ENCODE measurements around the gene MRI1. TPM values are rescaled to one million over a fixed set of nuclear protein-coding genes. Genes with fewer than 3 reads are reported as not detected.
"Not testable (repeated sequence)": the region's sequence is repeated elsewhere in the genome, so short reads cannot be mapped to it uniquely, and the experiment has no call there.

Gene MRI1
- total RNA-seq, 6 donors from 2014 or later, result 29.4 to 155 (median 42.3) TPM

DNA sequence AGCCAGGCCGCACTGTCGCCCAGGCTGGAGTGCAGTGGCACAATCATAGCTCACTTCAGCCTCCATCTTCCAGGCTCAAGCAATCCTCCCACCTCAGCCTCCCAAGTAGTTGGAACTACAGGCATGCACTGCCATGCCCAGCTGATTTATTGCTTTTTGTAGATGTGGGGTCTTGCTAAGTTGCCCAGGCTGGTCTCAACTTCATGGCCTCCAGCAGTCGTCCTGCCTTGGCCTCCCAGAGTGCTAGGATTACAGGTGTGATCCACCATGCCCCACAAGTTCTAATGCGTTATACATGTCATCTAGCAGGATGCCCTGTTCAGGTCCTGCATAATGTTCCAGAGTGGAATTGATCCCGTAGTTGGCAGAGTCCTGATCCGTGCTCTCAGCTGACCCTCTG, 14.5 kb downstream of the MRI1 start:
- H3K27ac ChIP-seq, result no peak overlapping the region
- no peak for ATAC-seq (ENCODE audit: low FRiP score in 2 of 2)
- H3K4me1 ChIP-seq, result peaks cover 25 to 48% (median 28%) of the 10 kb centered on the region in 4 donors
- peaks cover 6 to 38% (median 21%) of the 10 kb centered on the region in 4 donors for H3K36me3 ChIP-seq
- no peak for DNase-seq
- H3K9me3 ChIP-seq, result no peaks in the 10 kb centered on the region
- no peak overlapping the region for H3K4me3 ChIP-seq
- no peaks in the 10 kb centered on the region for H3K27me3 ChIP-seq
- 94 to 100% methylated on average over 6 of the region's 6 CpGs for WGBS, 2 donors
- no peak for TF ChIP-seq EP300 (IDR thresholded peaks at IDR 0.05)
- no peak for TF ChIP-seq POLR2AphosphoS5 (IDR thresholded peaks at IDR 0.05)
- TF ChIP-seq, protein P1, sequence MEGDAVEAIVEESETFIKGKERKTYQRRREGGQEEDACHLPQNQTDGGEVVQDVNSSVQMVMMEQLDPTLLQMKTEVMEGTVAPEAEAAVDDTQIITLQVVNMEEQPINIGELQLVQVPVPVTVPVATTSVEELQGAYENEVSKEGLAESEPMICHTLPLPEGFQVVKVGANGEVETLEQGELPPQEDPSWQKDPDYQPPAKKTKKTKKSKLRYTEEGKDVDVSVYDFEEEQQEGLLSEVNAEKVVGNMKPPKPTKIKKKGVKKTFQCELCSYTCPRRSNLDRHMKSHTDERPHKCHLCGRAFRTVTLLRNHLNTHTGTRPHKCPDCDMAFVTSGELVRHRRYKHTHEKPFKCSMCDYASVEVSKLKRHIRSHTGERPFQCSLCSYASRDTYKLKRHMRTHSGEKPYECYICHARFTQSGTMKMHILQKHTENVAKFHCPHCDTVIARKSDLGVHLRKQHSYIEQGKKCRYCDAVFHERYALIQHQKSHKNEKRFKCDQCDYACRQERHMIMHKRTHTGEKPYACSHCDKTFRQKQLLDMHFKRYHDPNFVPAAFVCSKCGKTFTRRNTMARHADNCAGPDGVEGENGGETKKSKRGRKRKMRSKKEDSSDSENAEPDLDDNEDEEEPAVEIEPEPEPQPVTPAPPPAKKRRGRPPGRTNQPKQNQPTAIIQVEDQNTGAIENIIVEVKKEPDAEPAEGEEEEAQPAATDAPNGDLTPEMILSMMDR (IDR thresholded peaks at IDR 0.05), result no peak
- TF ChIP-seq POLR2A (IDR thresholded peaks at IDR 0.05), result no peak

DNA sequence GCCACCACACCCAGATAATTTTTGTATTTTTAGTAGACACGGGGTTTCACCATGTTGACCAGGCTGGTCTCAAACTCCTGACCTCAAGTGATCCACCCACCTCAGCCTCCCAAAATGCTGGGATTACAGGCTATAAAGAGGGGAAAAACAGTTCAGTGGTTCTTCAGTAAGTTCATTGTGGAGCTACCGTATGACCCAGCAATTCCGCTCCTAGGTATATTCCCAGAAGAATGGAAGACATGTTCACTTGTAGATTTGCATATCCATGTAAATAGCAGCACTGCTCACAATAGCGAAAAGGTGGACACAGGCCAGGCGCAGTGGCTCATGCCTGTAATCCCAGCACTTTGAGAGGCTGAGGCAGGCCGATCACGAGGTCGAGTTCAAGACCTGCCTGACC, 15.5 kb downstream of the MRI1 start:
- 96 to 98% methylated on average over 8 of the region's 8 CpGs for WGBS, 2 donors
- DNase-seq; H3K4me3 ChIP-seq; H3K27me3 ChIP-seq; ATAC-seq (ENCODE audit: low FRiP score in 2 of 2); H3K9me3 ChIP-seq: not testable (repeated sequence)
- Histone ChIP-seq H3K27ac (peak overlapping the region in 1 of 4 donors; percentile 11), H3K4me1 (peaks cover 26 to 50% (median 31%) of the 10 kb centered on the region in 4 donors), H3K36me3 (peaks cover 6 to 38% (median 21%) of the 10 kb centered on the region in 4 donors)

DNA sequence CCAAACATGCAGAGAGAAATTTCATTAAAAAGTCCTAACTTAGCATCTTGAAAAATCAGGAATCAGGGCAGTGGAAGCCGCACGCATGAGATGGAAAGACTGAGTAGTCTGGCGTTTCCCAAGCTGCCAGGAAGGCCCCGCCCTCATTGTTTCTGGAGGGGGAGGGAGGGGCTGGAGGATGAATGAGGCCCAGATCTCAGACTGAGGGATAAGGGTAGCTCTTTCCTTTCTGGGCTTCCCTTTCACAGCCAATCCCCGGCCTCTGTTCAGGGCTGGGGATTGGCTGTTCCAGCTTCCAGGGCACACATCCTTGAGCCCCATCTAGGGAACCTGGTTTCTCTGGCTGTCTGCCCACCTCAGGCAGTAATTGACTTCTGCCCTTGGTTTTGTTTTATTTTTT, 17.2 kb downstream of the MRI1 start:
- peak in 1 of 2 donors; percentile 75 for DNase-seq
- WGBS, 2 donors, result 8 to 9% methylated on average over 5 of the region's 5 CpGs

DNA sequence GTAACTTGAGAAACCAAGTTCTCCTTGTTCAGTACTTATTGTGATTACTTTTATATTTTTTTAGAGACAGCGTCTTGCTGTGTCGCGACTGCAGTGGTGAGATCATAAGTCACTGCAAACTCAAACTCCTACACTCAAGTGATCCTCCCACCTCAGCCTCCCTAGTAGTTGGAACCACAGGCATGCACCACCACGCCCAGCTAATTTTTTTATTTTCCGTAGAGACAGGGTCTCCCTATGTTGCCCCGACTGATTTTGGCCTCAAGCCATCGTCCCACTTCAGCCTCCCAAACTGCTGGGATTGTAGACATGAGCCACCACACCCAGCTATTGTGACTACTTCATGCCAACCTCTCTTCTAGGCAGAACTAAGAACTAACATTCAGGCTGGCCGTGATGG, 18.2 kb downstream of the MRI1 start:
- H3K27ac ChIP-seq, result peak overlapping the region in 3 of 4 donors; percentile 13 to 38 (median 35)

More for the DNA sequence above, 17.2 kb downstream of the MRI1 start:
- Histone ChIP-seq H3K27ac (peak overlapping the region in 3 of 4 donors; percentile 5 to 61 (median 38)), H3K4me3 (no peak overlapping the region), H3K36me3 (peaks cover 6 to 30% (median 21%) of the 10 kb centered on the region in 4 donors), H3K4me1 (peaks cover 23 to 40% (median 28%) of the 10 kb centered on the region in 4 donors), H3K27me3 (no peaks in the 10 kb centered on the region), H3K9me3 (no peaks in the 10 kb centered on the region)
- ATAC-seq (ENCODE audit: low FRiP score in 2 of 2), result peak; percentile 74 to 90
- TF ChIP-seq EP300 (IDR thresholded peaks at IDR 0.05), result peak in 2 of 4 donors; percentile 33 to 79
- TF ChIP-seq, protein P1 (IDR thresholded peaks at IDR 0.05), result no peak
- TF ChIP-seq POLR2A (IDR thresholded peaks at IDR 0.05), result no peak
- TF ChIP-seq POLR2AphosphoS5 (IDR thresholded peaks at IDR 0.05), result peak; percentile 45 to 64

DNA sequence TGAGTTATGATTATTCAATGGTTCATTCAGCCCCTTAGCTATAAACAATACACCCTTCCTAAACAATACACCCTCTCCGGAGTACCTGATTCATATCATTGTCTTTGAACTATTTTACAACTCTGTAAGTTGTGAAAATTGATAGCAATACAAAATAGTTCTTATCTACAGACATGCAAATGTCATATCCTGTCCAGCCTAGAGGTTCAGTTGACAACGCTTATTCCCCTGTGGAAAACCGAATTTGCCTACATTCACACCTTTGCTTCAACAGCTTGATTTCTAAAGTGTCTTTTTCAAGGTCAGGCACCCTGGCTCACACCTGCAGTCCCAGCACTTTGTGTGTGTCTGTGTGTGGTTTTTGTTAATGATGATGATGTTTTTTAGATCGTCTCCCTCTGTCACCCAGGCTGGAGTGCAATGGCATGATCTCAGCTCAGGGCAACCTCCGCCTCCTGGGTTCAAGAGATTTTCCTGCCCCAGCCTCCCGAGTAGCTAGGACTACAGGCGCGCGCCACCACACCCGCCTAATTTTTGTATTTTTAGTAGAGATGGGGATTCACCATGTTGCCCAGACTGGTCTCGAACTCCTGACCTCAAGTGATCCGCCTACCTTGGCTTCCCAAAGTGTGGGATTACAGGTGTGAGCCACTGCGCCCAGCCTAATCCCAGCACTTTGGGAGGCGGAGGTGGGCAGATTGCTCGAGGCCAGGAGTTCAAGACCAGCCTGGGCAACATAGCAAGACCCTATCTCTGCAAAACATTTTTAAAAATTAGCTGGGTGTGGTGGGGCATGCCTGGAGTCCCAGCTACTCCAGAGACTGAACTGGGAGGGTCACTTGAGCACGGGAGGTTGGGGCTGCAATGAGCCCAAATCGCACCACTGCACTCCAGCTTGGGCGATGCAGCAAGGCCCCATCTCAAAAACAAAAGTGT, 19.5 kb downstream of the MRI1 start:
- no peak overlapping the region for H3K4me3 ChIP-seq
- peaks cover 0 to 7% (median 6%) of the 10 kb centered on the region in 4 donors for H3K36me3 ChIP-seq
- DNase-seq (no peak), ATAC-seq (ENCODE audit: low FRiP score in 2 of 2) (no peak)
- no peak for TF ChIP-seq EP300 (IDR thresholded peaks at IDR 0.05)
- WGBS, 2 donors, result 86 to 87% methylated on average over 18 of the region's 18 CpGs
- no peak overlapping the region for H3K27ac ChIP-seq
- peaks cover 42 to 59% (median 46%) of the 10 kb centered on the region in 4 donors for H3K4me1 ChIP-seq
- no peaks in the 10 kb centered on the region for H3K9me3 ChIP-seq
- no peaks in the 10 kb centered on the region for H3K27me3 ChIP-seq

More for the DNA sequence above, 18.2 kb downstream of the MRI1 start:
- WGBS, 2 donors, result 54 to 56% methylated on average over 8 of the region's 8 CpGs
- H3K4me1 ChIP-seq, result peaks cover 29 to 46% (median 33%) of the 10 kb centered on the region in 4 donors
- no peak overlapping the region for H3K4me3 ChIP-seq
- H3K27me3 ChIP-seq, result no peaks in the 10 kb centered on the region
- DNase-seq (no peak), ATAC-seq (ENCODE audit: low FRiP score in 2 of 2) (peak in 1 of 2 donors; percentile 28)
- no peak for TF ChIP-seq EP300 (IDR thresholded peaks at IDR 0.05)
- no peak for TF ChIP-seq POLR2AphosphoS5 (IDR thresholded peaks at IDR 0.05)
- TF ChIP-seq, protein P1 (IDR thresholded peaks at IDR 0.05), result no peak
- TF ChIP-seq POLR2A (IDR thresholded peaks at IDR 0.05), result no peak
- H3K36me3 ChIP-seq, result peaks cover 6 to 20% (median 18%) of the 10 kb centered on the region in 4 donors
- no peaks in the 10 kb centered on the region for H3K9me3 ChIP-seq
